ENCODE data around the gene VENTX.

The VENTX gene

GRCh38 chr10:133279326-133280226 is 41.9 kb downstream of the VENTX start:
- Histone ChIP-seq H3K4me3 (ENCODE audit: low read length) (no peak overlapping the region), H3K4me1 (ENCODE audit: control insufficient read depth, insufficient read depth, low read length) (peaks cover 5% of the 10 kb centered on the region), H3K27ac (ENCODE audit: low read length) (no peak overlapping the region), H3K27me3 (ENCODE audit: control insufficient read depth, insufficient read depth, low read length) (no peaks in the 10 kb centered on the region), H3K36me3 (ENCODE audit: control insufficient read depth, insufficient read depth, low read length) (peaks cover 24% of the 10 kb centered on the region), H3K9me3 (ENCODE audit: control insufficient read depth, insufficient read depth, low read length) (no peaks in the 10 kb centered on the region)
- no CpG with 5 or more reads among the region's 24 CpGs for WGBS (ENCODE audit: insufficient coverage, insufficient read length)
- DNase-seq (ENCODE audit: low read depth, low spot score), result no peak

- no peak overlapping the region for H3K27ac ChIP-seq (ENCODE audit: low read length)
- no peaks in the 10 kb centered on the region for H3K9me3 ChIP-seq (ENCODE audit: control insufficient read depth, insufficient read depth, low read length)
- WGBS (ENCODE audit: insufficient coverage, insufficient read length), result no CpG with 5 or more reads among the region's 10 CpGs
These were observed 42.9 kb downstream of the VENTX start for GRCh38 chr10:133280391-133281059.

GRCh38 chr10:133281084-133281483 is 43.4 kb downstream of the VENTX start:
- H3K36me3 ChIP-seq (ENCODE audit: control insufficient read depth, insufficient read depth, low read length), result peaks cover 28% of the 10 kb centered on the region
- no CpG with 5 or more reads among the region's 15 CpGs for WGBS (ENCODE audit: insufficient coverage, insufficient read length)
- H3K4me1 ChIP-seq (ENCODE audit: control insufficient read depth, insufficient read depth, low read length), result peaks cover 3% of the 10 kb centered on the region; the same call in 1 of the 2 replicates

More at GRCh38 chr10:133280391-133281059, 42.9 kb downstream of the VENTX start:
- no peak for DNase-seq (ENCODE audit: low read depth, low spot score)
- Histone ChIP-seq H3K4me3 (ENCODE audit: low read length) (no peak overlapping the region), H3K36me3 (ENCODE audit: control insufficient read depth, insufficient read depth, low read length) (peaks cover 28% of the 10 kb centered on the region), H3K4me1 (ENCODE audit: control insufficient read depth, insufficient read depth, low read length) (peaks cover 5% of the 10 kb centered on the region), H3K27me3 (ENCODE audit: control insufficient read depth, insufficient read depth, low read length) (no peaks in the 10 kb centered on the region)

GRCh38 chr10:133281628-133282372 is 44.1 kb downstream of the VENTX start:
- Histone ChIP-seq H3K9me3 (ENCODE audit: control insufficient read depth, insufficient read depth, low read length) (no peaks in the 10 kb centered on the region), H3K4me1 (ENCODE audit: control insufficient read depth, insufficient read depth, low read length) (peaks cover 2% of the 10 kb centered on the region; the same call in 1 of the 2 replicates), H3K36me3 (ENCODE audit: control insufficient read depth, insufficient read depth, low read length) (peaks cover 31% of the 10 kb centered on the region), H3K4me3 (ENCODE audit: low read length) (no peak overlapping the region), H3K27ac (ENCODE audit: low read length) (no peak overlapping the region), H3K27me3 (ENCODE audit: control insufficient read depth, insufficient read depth, low read length) (no peaks in the 10 kb centered on the region)
- WGBS (ENCODE audit: insufficient coverage, insufficient read length), result no CpG with 5 or more reads among the region's 38 CpGs
- no peak for DNase-seq (ENCODE audit: low read depth, low spot score)

More at GRCh38 chr10:133281084-133281483, 43.4 kb downstream of the VENTX start:
- DNase-seq (ENCODE audit: low read depth, low spot score), result no peak
- Histone ChIP-seq H3K27me3 (ENCODE audit: control insufficient read depth, insufficient read depth, low read length) (no peaks in the 10 kb centered on the region), H3K9me3 (ENCODE audit: control insufficient read depth, insufficient read depth, low read length) (no peaks in the 10 kb centered on the region), H3K4me3 (ENCODE audit: low read length) (no peak overlapping the region), H3K27ac (ENCODE audit: low read length) (no peak overlapping the region)

- no peaks in the 10 kb centered on the region for H3K27me3 ChIP-seq (ENCODE audit: control insufficient read depth, insufficient read depth, low read length)
- no CpG with 5 or more reads among the region's 24 CpGs for WGBS (ENCODE audit: insufficient coverage, insufficient read length)
- no peak overlapping the region for H3K4me3 ChIP-seq (ENCODE audit: low read length)
- H3K27ac ChIP-seq (ENCODE audit: low read length), result no peak overlapping the region
- no peaks in the 10 kb centered on the region for H3K9me3 ChIP-seq (ENCODE audit: control insufficient read depth, insufficient read depth, low read length)
- H3K36me3 ChIP-seq (ENCODE audit: control insufficient read depth, insufficient read depth, low read length), result peaks cover 34% of the 10 kb centered on the region
- DNase-seq (ENCODE audit: low read depth, low spot score), result no peak
- H3K4me1 ChIP-seq (ENCODE audit: control insufficient read depth, insufficient read depth, low read length), result no peaks in the 10 kb centered on the region
These were observed 45.3 kb downstream of the VENTX start for GRCh38 chr10:133282846-133283390.

- Histone ChIP-seq H3K4me1 (ENCODE audit: control insufficient read depth, insufficient read depth, low read length) (no peaks in the 10 kb centered on the region), H3K27ac (ENCODE audit: low read length) (no peak overlapping the region), H3K27me3 (ENCODE audit: control insufficient read depth, insufficient read depth, low read length) (no peaks in the 10 kb centered on the region), H3K9me3 (ENCODE audit: control insufficient read depth, insufficient read depth, low read length) (no peaks in the 10 kb centered on the region), H3K4me3 (ENCODE audit: low read length) (no peak overlapping the region), H3K36me3 (ENCODE audit: control insufficient read depth, insufficient read depth, low read length) (peaks cover 44% of the 10 kb centered on the region)
- DNase-seq (ENCODE audit: low read depth, low spot score), result no peak
- no CpG with 5 or more reads among the region's 24 CpGs for WGBS (ENCODE audit: insufficient coverage, insufficient read length)
These were observed 46.3 kb downstream of the VENTX start for GRCh38 chr10:133283931-133284330.

GRCh38 chr10:133285217-133285616 is 47.6 kb downstream of the VENTX start:
- H3K27ac ChIP-seq (ENCODE audit: low read length), result no peak overlapping the region
- no peaks in the 10 kb centered on the region for H3K27me3 ChIP-seq (ENCODE audit: control insufficient read depth, insufficient read depth, low read length)
- H3K4me3 ChIP-seq (ENCODE audit: low read length), result no peak overlapping the region
- no peaks in the 10 kb centered on the region for H3K4me1 ChIP-seq (ENCODE audit: control insufficient read depth, insufficient read depth, low read length)
- H3K36me3 ChIP-seq (ENCODE audit: control insufficient read depth, insufficient read depth, low read length), result peaks cover 53% of the 10 kb centered on the region
- WGBS (ENCODE audit: insufficient coverage, insufficient read length), result no CpG with 5 or more reads among the region's 36 CpGs
- no peak for DNase-seq (ENCODE audit: low read depth, low spot score)
- no peaks in the 10 kb centered on the region for H3K9me3 ChIP-seq (ENCODE audit: control insufficient read depth, insufficient read depth, low read length)

- H3K9me3 ChIP-seq (ENCODE audit: control insufficient read depth, insufficient read depth, low read length), result no peaks in the 10 kb centered on the region
- no peak overlapping the region for H3K27ac ChIP-seq (ENCODE audit: low read length)
- peaks cover 49% of the 10 kb centered on the region for H3K36me3 ChIP-seq (ENCODE audit: control insufficient read depth, insufficient read depth, low read length)
- H3K27me3 ChIP-seq (ENCODE audit: control insufficient read depth, insufficient read depth, low read length), result no peaks in the 10 kb centered on the region
- DNase-seq (ENCODE audit: low read depth, low spot score), result no peak
- WGBS (ENCODE audit: insufficient coverage, insufficient read length), result no CpG with 5 or more reads among the region's 18 CpGs
- no peaks in the 10 kb centered on the region for H3K4me1 ChIP-seq (ENCODE audit: control insufficient read depth, insufficient read depth, low read length)
- no peak overlapping the region for H3K4me3 ChIP-seq (ENCODE audit: low read length)
These were observed 48.7 kb downstream of the VENTX start for GRCh38 chr10:133286366-133286765.

GRCh38 chr10:133287832-133288500 is 50.3 kb downstream of the VENTX start:
- no peaks in the 10 kb centered on the region for H3K9me3 ChIP-seq (ENCODE audit: control insufficient read depth, insufficient read depth, low read length)
- no peaks in the 10 kb centered on the region for H3K4me1 ChIP-seq (ENCODE audit: control insufficient read depth, insufficient read depth, low read length)
- H3K4me3 ChIP-seq (ENCODE audit: low read length), result no peak overlapping the region; the same call in 1 of the 2 replicates
- H3K36me3 ChIP-seq (ENCODE audit: control insufficient read depth, insufficient read depth, low read length), result peaks cover 49% of the 10 kb centered on the region
- no CpG with 5 or more reads among the region's 46 CpGs for WGBS (ENCODE audit: insufficient coverage, insufficient read length)
- no peaks in the 10 kb centered on the region for H3K27me3 ChIP-seq (ENCODE audit: control insufficient read depth, insufficient read depth, low read length)
- no peak overlapping the region for H3K27ac ChIP-seq (ENCODE audit: low read length)
- no peak for DNase-seq (ENCODE audit: low read depth, low spot score)

Data from iPS DF 6.9 (cell line).